Measurements from ENCODE around the gene FNDC10. TPM values are rescaled to one million over a fixed set of nuclear protein-coding genes. Genes with fewer than 3 reads are reported as not detected.

Gene FNDC10
- total RNA-seq, 2 donors from 2014 or later = 10.4 to 10.8 TPM

DNA sequence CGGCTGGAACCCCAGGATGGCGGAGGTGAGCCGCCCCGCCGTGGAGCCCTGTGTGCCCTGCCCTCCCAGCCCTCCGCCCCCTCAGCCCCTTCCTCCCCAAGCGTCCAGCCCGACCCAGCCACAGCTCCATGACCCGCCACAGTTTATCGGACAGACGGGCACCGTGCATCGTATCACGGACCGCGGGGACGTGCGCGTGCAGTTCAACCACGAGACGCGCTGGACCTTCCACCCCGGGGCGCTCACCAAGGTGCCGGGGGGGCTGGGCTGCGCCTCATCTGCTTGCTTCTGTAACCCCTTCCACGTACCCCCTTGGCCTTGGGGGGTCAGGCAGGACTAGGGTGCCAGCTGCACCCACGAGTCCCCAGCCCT lies 25.5 kb upstream of the FNDC10 start:
- no peaks in the 10 kb centered on the region for H3K4me1 Mint-ChIP-seq
- H3K9ac ChIP-seq (ENCODE audit: extremely low read depth, low read length, poor library complexity, severe bottlenecking) = no peak overlapping the region
- TF ChIP-seq, protein P1, sequence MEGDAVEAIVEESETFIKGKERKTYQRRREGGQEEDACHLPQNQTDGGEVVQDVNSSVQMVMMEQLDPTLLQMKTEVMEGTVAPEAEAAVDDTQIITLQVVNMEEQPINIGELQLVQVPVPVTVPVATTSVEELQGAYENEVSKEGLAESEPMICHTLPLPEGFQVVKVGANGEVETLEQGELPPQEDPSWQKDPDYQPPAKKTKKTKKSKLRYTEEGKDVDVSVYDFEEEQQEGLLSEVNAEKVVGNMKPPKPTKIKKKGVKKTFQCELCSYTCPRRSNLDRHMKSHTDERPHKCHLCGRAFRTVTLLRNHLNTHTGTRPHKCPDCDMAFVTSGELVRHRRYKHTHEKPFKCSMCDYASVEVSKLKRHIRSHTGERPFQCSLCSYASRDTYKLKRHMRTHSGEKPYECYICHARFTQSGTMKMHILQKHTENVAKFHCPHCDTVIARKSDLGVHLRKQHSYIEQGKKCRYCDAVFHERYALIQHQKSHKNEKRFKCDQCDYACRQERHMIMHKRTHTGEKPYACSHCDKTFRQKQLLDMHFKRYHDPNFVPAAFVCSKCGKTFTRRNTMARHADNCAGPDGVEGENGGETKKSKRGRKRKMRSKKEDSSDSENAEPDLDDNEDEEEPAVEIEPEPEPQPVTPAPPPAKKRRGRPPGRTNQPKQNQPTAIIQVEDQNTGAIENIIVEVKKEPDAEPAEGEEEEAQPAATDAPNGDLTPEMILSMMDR (conservative IDR thresholded peaks at IDR 0.05) = no peak
- DNase-seq = no peak
- no peaks in the 10 kb centered on the region for H3K27me3 ChIP-seq (ENCODE audit: control insufficient read depth, insufficient read depth, low read length, poor library complexity, severe bottlenecking)
- H3K9me3 Mint-ChIP-seq = peaks cover 2% of the 10 kb centered on the region
- H3K4me1 ChIP-seq (ENCODE audit: control insufficient read depth, insufficient read depth, low read length) = no peaks in the 10 kb centered on the region
- peaks cover 4% of the 10 kb centered on the region for H3K36me3 Mint-ChIP-seq (ENCODE audit: low read depth)
- WGBS, 2 experiments (ENCODE audit: insufficient coverage in 1 of 2, insufficient read length in 1 of 2) = 93% methylated on average over 22 to 28 of the region's 28 CpGs
- no peaks in the 10 kb centered on the region for H3K9me3 ChIP-seq (ENCODE audit: control insufficient read depth, low read length)
- no peaks in the 10 kb centered on the region for H3K36me3 ChIP-seq (ENCODE audit: control insufficient read depth, insufficient read depth, low read length)
- no peak overlapping the region for H3K27ac Mint-ChIP-seq
- H3K27me3 Mint-ChIP-seq (ENCODE audit: insufficient read depth) = peaks cover 2% of the 10 kb centered on the region
- no peak overlapping the region for H3K4me3 Mint-ChIP-seq
- H3K4me3 ChIP-seq (ENCODE audit: low read length) = no peak overlapping the region
- no peak overlapping the region for H3K27ac ChIP-seq (ENCODE audit: low read depth, low read length)

GRCh38 chr1:1624443-1625403 lies 24.8 kb upstream of the FNDC10 start:
- Mint-ChIP-seq H3K9me3 (no peaks in the 10 kb centered on the region), H3K27ac (no peak overlapping the region), H3K4me1 (no peaks in the 10 kb centered on the region), H3K4me3 (no peak overlapping the region), H3K27me3 (ENCODE audit: insufficient read depth) (no peaks in the 10 kb centered on the region), H3K36me3 (ENCODE audit: low read depth) (peaks cover 2% of the 10 kb centered on the region)
- Histone ChIP-seq H3K36me3 (ENCODE audit: control insufficient read depth, insufficient read depth, low read length) (no peaks in the 10 kb centered on the region), H3K4me1 (ENCODE audit: control insufficient read depth, insufficient read depth, low read length) (no peaks in the 10 kb centered on the region), H3K27me3 (ENCODE audit: control insufficient read depth, insufficient read depth, low read length, poor library complexity, severe bottlenecking) (no peaks in the 10 kb centered on the region), H3K9me3 (ENCODE audit: control insufficient read depth, low read length) (no peaks in the 10 kb centered on the region), H3K4me3 (ENCODE audit: low read length) (no peak overlapping the region), H3K9ac (ENCODE audit: extremely low read depth, low read length, poor library complexity, severe bottlenecking) (no peak overlapping the region), H3K27ac (ENCODE audit: low read depth, low read length) (no peak overlapping the region)
- peak; percentile 73 for DNase-seq
- TF ChIP-seq, protein P1 (conservative IDR thresholded peaks at IDR 0.05) = no peak
- WGBS, 2 experiments (ENCODE audit: insufficient coverage in 1 of 2, insufficient read length in 1 of 2) = 93 to 95% methylated on average over 28 to 38 of the region's 38 CpGs

DNA sequence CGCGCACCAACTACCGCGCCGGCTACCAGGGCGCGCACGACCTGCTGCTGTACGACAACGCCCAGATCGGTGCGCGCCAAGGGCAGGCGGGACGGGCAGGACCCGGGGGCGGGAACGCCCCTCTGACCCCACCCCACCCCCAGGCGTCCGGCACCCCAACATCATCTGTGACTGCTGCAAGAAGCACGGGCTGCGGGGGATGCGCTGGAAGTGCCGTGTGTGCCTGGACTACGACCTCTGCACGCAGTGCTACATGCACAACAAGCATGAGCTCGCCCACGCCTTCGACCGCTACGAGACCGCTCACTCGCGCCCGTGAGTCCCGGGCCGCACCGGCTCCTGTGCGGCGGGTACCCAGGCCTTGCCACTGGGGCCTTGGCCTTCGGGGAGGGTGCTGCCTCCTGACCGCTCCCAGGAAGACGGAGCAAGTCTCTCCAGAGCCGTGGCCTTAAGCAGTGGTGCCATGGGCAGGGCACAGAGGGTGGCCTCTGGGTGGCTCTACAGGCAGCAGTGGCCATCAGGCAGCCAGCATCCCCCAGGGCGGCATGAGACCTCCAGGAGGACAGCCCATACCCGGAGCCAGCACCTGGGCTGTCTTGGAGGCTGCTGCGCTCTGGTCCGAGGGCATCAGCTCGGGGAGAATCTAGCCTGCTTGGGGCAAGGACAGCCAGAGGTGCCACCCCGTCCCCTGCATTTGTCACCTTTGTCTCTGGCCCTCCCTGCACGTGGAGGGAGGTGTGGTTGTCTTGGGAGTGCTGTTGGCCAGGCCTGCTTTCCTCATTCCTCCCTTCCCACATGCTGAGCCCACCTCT lies 23.9 kb upstream of the FNDC10 start:
- WGBS, 2 experiments (ENCODE audit: insufficient coverage in 1 of 2, insufficient read length in 1 of 2) = 95 to 99% methylated on average over 25 to 51 of the region's 51 CpGs
- H3K36me3 Mint-ChIP-seq (ENCODE audit: low read depth) = peaks cover 2% of the 10 kb centered on the region

More for the DNA sequence above, 23.9 kb upstream of the FNDC10 start:
- Histone ChIP-seq H3K27me3 (ENCODE audit: control insufficient read depth, insufficient read depth, low read length, poor library complexity, severe bottlenecking) (no peaks in the 10 kb centered on the region), H3K4me3 (ENCODE audit: low read length) (no peak overlapping the region), H3K4me1 (ENCODE audit: control insufficient read depth, insufficient read depth, low read length) (no peaks in the 10 kb centered on the region), H3K9ac (ENCODE audit: extremely low read depth, low read length, poor library complexity, severe bottlenecking) (no peak overlapping the region), H3K27ac (ENCODE audit: low read depth, low read length) (no peak overlapping the region), H3K36me3 (ENCODE audit: control insufficient read depth, insufficient read depth, low read length) (no peaks in the 10 kb centered on the region), H3K9me3 (ENCODE audit: control insufficient read depth, low read length) (no peaks in the 10 kb centered on the region)
- Mint-ChIP-seq H3K4me3 (no peak overlapping the region), H3K27me3 (ENCODE audit: insufficient read depth) (no peaks in the 10 kb centered on the region), H3K27ac (no peak overlapping the region), H3K9me3 (no peaks in the 10 kb centered on the region), H3K4me1 (no peaks in the 10 kb centered on the region)
- TF ChIP-seq, protein P1 (conservative IDR thresholded peaks at IDR 0.05) = no peak
- no peak for DNase-seq
